Activated CD8-positive, alpha-beta memory T cell treated with anti-CD3 and anti-CD28 coated beads, Interleukin-2, amount 50 U/mL, for 1 hour (primary cell): ENCODE data around the gene MYRIP.
"Not testable (repeated sequence)": the region's sequence is repeated elsewhere in the genome, so short reads cannot be mapped to it uniquely, and the experiment has no call there.

Experiments used
- DNase-seq: peaks from one replicate; pipeline ENCODE4 v3.0.0-alpha.2; 2020; ENCODE audit errors: extremely low read depth

Gene MYRIP

DNA sequence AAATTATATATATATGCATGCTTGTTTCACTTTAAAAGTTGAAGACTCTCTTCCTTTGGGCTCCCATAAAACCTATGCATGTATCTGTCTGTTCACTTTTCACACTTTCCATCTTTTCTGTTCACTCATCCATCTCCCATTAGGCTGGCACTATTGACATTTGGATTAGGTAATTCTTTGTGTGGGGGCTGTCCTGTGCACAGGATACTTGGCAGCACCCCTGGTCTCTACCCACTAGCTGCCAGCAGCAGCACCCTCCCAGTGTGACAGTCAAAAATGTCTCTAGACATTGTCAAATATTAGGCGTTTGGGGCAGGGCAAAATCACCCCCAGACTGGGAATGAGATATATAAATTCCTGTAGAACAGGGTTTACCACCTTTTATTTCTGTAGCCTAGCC lies 427.8 kb downstream of the MYRIP start:
- DNase-seq, result no peak

DNA sequence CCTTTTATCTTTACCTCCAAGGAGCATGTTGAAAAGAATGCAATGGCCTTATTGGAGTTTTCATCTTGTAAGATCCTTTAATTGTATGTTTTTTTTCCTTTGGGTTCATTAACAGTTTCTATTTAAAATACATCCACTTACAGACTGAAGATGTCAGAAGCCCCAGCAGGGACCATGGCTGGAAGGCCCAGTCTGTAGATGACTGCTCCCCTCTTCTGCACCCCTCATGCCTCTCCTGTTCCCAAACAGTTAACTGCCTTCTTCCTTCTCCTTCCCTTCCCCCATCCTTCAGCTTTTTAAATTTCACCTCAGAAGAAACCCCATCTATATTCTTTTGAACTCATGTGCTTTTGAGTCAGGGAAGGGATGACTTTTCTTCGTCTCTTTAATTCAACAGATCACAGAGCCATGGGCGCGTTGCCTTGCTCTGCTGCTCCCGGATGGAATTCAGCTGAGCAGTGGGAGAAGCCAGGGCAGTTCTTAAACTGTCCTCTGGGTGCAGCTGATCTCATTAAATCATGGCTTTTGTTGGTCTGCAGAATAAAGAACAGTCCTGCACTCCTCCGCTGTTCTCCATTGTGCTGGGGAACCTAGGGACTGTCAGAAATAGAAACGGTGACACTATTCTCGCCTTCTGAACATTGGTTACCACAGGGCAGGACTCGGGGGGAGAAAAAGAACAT lies 428.6 kb downstream of the MYRIP start:
- no peak for DNase-seq

DNA sequence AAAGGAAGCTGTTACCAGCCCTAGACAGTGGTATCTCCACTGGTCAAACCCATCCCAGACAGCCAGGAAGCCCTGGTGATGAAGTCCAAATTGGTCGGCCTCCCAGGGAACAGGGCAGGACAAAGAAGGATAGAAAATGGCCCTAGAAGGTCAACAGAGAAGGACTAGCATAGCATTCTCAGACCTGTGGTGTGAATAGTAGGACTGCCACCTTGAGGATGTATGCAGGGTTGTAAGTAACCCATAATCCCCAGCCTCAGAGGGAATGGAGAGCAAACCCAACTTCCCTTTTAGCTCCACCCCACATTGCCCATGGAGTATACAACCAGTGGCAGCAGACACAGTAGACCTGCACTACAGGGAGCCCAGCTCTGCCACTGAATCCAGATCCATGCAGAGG lies 431.5 kb downstream of the MYRIP start:
- DNase-seq, result no peak

DNA sequence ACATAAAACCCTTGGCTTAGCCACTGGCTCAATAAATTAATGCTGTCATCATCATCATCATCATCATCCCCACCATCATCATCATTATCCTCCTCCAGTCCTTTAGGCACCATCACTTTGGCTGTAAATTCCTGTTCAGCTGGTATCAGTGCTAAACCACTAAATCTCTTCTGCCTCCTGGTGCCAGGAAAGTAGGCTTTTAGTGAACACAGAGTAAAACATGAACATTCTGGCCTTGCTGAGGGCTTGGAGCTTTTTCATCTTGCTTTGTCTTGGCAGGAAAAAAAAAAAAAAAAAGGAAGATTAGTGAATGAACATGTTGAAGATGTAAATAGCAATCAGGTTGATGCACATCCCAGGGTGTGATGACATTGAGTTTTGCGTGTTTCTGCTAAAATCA lies 432.8 kb downstream of the MYRIP start:
- no peak for DNase-seq

DNA sequence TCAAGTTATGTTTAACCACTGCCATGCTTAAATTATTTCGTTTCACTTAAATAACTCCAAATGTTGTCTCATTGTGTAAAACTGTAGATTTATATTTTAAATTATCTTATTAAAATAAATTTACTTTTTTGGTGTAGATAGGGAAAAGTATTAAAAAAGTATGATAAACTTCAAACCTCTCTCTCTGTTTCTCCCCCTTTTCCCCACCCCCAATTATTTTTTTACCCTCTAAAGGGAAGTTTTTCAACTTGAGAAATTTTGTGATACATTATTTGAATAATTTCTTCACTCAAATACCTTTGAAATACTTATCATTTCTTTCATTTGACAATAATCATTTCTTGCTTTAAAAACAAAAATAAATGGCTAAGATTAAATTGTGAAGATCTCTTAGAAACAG lies 433.2 kb downstream of the MYRIP start:
- DNase-seq, result no peak

DNA sequence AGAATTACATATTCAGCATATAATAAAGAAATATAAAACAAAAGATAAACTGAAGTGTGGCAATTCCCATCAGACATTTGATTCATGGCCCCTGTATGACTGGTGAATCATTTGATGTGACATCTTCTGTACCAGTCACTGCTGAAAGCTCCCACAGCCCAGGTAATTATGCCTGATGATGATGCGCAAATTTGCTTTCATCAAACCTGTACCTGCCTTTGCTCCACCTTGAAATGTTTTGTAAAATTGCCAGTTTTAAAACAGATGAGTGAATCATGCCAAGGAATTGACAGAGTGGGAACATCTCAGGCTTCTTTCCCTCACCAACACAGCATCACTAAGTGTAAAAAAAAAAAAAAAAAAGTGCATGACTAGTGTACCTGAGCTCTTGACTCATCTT lies 433.6 kb downstream of the MYRIP start:
- no peak for DNase-seq

DNA sequence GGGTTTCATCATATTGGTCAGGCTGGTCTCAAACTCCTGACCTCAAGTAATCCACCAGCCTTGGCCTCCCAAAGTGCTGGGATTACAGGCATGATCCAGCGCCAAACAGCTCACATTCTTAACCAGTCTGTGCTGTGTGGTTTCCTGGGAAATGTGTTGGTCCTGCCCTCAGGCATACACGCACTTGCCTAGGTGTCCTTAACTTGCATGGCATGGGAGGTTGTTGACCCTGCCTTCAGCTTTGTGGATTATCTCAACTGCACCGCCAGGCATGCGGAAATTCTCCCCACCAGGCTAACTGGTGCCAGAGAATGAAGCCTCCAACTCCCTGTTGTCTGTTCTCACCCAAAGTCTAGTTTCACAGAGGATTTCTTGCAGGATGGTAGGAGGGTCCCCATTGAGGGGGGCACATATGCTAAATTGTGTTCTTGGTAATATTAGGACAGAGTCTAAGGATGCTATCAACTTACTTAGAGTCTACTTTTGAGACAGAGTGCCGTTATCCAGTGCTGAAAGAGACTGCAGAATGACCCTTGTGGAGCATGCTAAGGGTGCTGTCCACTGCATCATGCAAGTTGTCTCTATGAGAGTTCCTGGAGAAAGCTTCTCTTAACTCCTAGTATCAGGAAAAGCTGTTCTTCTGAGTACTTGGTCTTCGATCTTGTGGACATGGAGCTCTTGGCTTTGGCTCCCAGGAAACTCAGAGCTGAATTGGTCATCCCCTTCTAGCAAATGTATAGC lies 438.5 kb downstream of the MYRIP start:
- DNase-seq, result no peak

DNA sequence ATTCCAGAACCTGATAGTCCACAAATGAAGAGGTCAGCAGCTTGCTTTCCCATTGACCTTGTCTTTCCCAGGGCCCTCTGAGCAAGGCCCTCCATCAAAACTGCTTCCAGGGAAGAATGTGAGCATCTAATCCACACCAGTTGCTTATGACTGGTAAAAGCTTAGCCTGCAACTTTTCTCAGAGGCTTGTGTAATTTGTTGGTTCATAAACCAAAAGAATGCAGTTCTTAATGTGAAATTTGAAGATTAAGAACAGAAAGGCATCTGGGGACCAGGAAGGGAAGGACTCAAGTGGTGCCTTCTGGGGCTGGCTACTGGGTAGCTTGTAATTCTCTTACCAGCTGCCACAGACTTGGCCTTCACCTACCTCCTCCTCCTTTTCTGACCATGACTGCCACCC lies 439.2 kb downstream of the MYRIP start:
- no peak for DNase-seq

DNA sequence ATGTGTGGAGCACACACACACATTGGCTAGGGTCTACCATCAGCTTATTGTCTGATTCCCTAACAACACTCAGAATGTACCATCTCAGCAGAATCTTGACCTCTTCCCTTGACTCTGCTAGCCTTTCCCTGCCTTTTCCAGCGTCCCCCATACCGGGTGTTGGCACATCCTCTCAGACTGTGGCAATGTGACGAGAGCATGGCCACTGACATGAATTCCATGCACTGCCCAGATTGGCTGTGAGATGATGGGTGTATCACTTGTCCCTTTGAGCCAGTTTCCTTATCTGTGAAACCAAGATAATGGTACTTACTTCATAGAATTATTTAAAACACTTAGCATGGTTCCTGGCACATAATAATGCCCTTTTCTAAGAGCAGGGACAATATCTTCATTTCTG lies 439.8 kb downstream of the MYRIP start:
- DNase-seq, result no peak

DNA sequence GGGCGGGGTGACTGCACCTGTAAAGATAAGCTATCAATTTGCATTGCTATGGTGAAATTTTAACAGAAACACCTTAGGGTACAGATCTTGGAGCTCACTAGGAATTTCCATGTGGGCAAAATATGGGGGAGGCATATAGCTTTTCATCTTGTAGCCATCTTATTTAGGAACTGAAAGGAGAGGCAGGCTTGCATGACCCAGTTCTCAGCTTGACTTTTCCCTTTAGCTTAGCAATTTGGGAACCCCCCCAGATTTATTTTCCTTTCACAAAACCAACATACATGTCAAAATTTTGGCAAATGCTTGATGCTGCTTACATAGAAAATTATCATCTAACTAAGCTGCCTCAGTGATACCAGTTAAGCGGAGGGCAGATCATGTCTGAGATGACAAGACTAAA lies 445.1 kb downstream of the MYRIP start:
- no peak for DNase-seq

DNA sequence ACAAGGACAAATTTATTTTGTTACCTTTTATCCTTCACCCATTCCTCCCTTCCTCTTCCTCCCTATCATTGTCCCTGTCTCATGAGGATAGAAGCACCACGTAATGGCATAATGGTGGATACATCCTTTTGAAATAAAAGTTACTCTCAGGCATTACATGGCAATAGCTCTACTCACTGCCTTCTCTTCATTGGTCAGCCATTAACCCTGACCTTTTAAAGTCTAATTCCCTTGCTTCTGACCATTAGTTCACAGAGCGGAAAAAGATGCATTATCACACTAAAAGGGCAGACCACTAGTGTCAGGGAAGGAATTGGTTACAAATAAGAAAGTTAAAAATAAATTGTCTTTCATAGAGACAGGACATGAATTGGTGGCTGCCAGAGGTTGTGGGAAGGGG lies 445.5 kb downstream of the MYRIP start:
- no peak for DNase-seq

DNA sequence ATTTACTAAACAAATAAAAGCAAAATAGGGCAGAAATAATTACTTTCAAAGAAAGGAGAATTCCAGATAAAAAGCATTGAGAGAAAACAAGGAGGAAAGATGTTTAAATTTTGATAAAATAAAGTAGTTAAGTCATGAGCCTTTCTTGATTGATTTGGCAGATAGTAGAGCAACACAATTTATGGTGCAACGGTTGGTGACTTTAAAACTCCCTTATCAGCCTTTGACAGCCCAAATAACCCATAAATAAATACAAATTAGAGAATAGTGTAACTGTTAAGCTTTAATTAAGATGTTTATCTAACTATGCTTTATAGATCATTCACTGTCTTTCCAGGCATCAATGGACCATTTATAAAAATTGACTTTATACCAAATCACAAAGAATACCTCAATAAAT lies 446.1 kb downstream of the MYRIP start:
- no peak for DNase-seq

DNA sequence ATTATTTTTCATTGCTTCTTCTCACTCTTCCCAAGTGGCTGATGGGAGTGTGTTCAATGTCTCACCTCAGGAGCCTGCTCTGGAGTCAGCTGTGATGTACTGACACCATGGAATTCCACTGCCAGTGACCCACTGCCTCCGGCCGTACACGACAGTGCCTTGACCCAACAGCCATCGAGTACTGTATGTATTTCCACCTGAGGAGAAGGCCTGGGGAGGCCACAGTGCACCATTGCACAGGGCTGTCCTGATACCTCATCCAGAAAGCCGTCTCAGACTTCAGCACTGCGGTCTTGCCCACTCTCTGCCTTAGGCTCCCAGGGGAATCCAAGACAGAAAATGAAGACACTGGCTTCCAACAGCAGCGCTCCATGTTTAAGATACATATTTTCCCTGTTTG lies 448.7 kb downstream of the MYRIP start:
- no peak for DNase-seq

DNA sequence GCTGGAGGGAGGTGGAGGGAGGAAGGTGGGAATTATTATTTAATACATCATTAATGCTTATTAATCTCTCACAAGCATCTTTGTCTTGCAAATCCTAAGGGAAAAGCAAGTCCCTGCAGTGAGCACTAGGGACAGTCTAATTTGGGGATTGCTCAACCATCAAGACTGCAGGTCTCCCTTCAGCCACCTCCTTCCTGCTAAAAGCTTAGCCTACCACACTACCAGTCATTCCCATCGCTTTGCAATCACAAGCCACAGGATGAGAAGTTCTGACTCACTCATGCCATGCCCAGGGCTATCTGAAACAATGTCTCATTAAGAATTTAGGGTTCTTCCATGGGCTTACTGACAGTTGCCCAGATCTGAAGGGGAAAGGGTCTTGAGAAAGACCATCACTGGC lies 449.1 kb downstream of the MYRIP start:
- DNase-seq, result no peak

DNA sequence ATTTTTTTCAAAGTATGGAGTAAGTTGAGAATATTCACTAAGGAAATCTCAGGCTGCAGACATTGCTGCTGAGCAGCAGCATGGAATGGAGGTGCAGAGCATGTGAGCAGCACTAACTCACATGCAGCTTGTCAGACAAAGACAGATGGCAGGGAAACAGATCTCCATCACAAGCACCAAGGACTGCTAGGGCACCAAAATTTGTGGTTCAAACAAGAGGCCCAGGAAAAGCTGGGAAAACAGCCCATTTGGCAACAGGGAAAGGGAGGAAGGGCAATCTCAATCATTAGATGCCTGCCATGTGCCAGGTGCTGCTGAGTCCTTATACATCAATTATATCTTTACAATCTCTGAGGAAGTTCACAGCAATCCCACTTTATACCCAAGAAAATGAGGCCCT lies 452.9 kb downstream of the MYRIP start:
- no peak for DNase-seq

DNA sequence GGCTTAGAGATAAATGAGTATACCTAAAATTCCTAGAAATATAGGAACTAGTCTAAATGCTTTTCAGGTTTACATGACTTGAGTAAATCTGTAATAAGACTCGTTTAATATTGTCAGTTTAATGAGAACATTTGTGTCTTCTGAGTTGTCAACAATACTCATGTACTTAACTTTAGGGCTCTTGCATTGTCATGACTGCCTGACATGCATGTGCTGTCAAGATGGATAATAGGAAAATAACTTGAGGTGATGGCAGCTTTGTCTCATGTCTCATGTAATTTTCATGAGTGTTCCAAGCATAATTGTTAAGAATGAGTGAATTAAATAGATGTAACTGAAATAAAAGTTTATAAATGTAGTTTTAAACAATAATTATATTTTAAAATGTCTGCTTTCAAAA lies 455.0 kb downstream of the MYRIP start:
- no peak for DNase-seq

DNA sequence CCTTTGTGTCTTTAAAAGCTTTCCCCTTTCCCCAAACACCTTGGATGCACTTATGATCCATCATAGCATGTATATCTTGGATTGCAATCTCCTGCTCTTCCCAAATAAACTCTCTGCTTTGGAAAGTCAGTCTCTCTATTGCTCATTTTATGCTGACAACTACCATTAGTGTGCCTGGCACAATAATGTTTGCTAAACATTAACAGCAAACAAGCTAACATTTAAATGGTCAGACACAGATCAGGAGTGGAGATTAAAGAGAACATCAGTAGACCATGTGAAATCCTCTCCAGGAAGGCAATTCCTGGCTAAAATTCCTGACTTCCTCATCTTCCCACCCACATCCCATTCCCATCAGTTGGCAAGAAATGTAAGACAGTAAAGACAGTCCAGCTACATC lies 455.8 kb downstream of the MYRIP start:
- DNase-seq, result no peak

DNA sequence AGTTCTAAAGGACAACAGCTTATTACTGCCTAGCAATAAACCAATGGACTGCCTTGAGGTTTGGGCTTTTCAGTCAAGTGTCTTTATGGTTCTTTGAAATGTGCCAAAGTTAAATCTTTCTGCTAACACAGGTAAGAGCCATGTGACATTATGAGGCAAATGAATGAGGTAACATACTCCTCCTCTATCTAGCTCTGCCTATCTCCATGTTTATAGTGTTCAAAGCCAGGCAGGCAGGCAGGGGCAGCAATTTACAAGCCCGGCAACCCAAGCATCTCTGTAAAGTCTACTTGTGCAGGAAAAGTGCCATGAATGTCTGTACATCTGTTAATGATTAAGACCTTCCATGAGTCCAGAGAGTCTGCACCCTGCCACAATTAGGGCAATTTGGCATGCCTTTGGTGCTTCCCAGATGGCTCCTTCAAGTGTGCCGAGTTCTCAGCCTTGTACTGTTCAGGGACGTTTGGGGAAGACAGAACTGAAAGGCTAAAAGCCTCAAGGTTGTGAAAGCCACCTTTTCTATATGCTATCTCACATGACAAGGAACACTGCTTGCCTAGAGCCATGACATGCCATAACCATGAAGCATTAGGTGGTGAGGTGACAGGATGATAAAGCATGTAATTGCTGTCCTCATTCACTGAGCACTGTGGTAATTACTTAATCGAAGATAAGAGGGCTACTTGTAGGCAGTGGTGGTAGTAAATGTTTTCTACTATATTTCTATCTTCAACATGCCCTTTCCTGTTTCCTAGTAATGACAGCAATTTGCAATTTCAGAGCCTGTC lies 458.7 kb downstream of the MYRIP start:
- no peak for DNase-seq

DNA sequence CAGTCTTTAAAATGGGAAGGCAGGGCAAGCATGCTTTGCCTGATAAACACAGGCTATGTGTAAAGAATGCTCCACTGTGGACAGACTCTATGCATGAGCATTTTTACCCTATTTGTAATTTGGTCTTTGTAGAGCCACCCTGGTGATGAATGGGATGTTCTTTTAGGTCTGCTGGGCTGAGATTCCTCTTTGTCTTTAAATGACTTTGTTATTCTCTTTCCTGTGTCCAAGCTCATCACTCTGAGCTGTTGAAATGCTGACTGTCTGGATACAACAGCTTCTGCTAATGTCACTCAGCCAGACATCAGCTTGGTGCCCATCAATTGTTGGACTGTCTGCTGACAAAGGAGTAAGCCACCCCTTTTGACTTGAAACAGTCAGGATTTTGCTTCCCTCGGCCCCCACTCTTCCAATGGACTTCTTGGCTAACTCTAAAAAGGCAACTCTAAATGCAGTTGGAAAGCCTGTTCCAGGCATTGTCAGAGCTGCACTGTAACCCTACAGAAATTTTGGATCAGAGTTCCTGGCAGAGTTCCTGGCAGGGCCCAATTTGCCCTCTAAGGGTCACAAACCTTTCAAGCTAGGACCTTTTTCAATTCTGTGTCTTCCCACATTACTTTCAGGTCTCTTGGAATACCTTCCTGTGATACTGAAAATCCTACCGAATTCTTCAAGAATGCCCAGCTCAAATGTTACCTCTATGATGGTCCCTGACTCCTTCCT lies 459.6 kb downstream of the MYRIP start:
- no peak for DNase-seq

DNA sequence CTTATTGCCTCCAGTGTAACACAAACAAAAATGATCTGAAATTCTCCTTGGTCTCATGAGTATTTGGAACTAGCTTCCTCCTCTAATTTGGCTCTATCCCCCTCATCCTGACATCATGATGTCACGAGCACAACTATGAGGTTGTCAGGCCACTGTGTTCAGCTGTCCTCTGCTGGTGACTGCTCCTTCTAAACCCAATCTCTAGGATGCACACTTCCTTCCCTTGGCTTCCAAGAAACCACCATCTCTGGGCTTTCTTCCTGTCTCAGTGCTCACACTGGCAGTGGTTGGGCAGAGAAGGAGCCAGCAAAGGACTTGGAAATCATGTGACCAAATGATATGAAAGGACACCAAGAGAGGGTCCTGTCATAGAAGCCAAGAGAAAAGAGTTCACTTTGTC lies 469.4 kb downstream of the MYRIP start:
- DNase-seq, result no peak

DNA sequence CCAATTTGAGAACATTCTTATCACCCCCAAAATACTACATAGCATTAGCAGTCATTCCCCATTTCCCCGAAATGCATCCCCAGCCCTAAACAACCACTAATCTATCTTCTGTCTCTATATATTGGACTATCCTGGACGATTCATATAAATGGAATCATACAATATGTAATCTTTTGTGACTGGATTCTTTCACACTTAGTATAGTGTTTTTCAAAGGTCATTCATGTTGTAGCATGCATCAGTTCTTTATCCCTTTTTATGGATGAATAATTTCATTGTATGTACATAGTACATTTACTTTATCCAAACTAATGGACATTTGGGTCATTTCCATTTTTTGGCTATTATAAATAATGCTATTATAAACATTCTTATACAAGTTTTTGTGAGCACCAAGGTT lies 472.6 kb downstream of the MYRIP start:
- no peak for DNase-seq

DNA sequence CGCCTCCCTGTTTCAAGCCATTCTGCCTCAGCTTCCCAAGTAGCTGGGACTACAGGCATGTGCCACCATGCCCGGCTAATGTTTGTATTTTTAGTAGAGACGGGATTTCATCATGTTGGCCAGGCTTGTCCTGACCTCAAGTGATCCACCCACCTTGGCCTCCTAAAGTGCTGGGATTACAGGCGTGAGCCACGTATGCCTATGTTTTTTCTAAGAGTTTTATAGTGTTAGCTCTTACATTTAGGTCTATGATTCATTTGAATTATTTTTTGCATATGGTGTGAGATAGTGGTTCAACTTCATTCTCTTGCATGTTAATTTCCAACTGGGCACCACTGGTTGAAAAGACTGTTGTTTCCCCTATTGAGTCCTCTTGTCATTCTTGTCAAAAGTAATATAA lies 473.6 kb downstream of the MYRIP start:
- not testable (repeated sequence) for DNase-seq
